ENCODE measurements around the gene ATP10D. TPM values are rescaled to one million over a fixed set of nuclear protein-coding genes. Genes with fewer than 3 reads are reported as not detected.

ATP10D gene
- total RNA-seq, 1 experiment from 2014 or later = 5.1 TPM

- RAD21 ChIA-PET (ENCODE audit: low non-redundant PET in 1 of 2, low total read pairs in 2 of 2, uncharacterized antibody in 2 of 2, unreplicated experiment in 2 of 2) = no interaction called here
- Histone ChIP-seq H3K9me2 (ENCODE audit: insufficient read depth) (0 out of 2 replicates have a peak, but pooled peaks cover 3% of the 10 kb centered on the region), H3K27ac (ENCODE audit: low read depth, low read length) (no peak overlapping the region), H3K4me3 (replicated peaks in 1 of 2; ENCODE audit: low read depth in 1 of 2, low read length in 2 of 2) (no peak overlapping the region), H3K9ac (ENCODE audit: low read length) (no peak overlapping the region), H3K9me3 (ENCODE audit: control insufficient read depth in 1 of 2, insufficient read depth in 1 of 2, low read depth in 1 of 2, low read length in 2 of 2) (no peaks in the 10 kb centered on the region), H2AFZ (ENCODE audit: low read depth, low read length, poor library complexity, severe bottlenecking) (no peak overlapping the region), H3K36me3 (ENCODE audit: control insufficient read depth in 1 of 2, insufficient read depth in 2 of 2, low read length in 2 of 2) (no peaks in the 10 kb centered on the region), H4K20me1 (ENCODE audit: insufficient read depth) (no peaks in the 10 kb centered on the region), H3K4me1 (ENCODE audit: control insufficient read depth in 1 of 2, insufficient read depth in 2 of 2, low read length in 2 of 2) (no peaks in the 10 kb centered on the region), H3K4me2 (ENCODE audit: low read length) (no peak overlapping the region), H3K79me2 (ENCODE audit: insufficient read depth, low read length) (no peaks in the 10 kb centered on the region), H3K27me3 (ENCODE audit: insufficient read depth, low read length) (no peaks in the 10 kb centered on the region)
- POLR2A ChIA-PET = no interaction called here
- no TSS peak for BruUV-seq (replicated peaks)
- no peak for DNase-seq (ENCODE audit: low read depth, low spot score)
- intact Hi-C loops (cut with micrococcal nuclease) = no loop called here
- no peak for ATAC-seq
- CTCF ChIA-PET = no interaction called here
- TF ChIP-seq CBX3 (IDR thresholded peaks at IDR 0.05; ENCODE audit: low read depth) (no peak), EZH2phosphoT487 (IDR thresholded peaks at IDR 0.05; ENCODE audit: borderline replicate concordance) (no peak), SIN3A (IDR thresholded peaks at IDR 0.05; ENCODE audit: low read depth) (no peak), EZH2 (IDR thresholded peaks at IDR 0.05) (no peak), REST (IDR thresholded peaks at IDR 0.05; ENCODE audit: low read depth) (no peak), ATF3 (IDR thresholded peaks at IDR 0.05) (no peak)
Measured at GRCh38 chr4:47513461-47513860, 28.4 kb downstream of the ATP10D start.

Measured in HCT116 (cell line).